Measurements from ENCODE around the gene UBAC1.
A peak's percentile ranks its signal among the peaks of the same experiment; 100 is the strongest.

The UBAC1 gene

GRCh38 chr9:135961277-135961715, at the start of gene UBAC1:
UBAC1 (minus strand) TSS chr9:135961373; CDS start chr9:135961162, 211 bp downstream.
- ATAC-seq (peak; percentile 96), DNase-seq (peak; percentile 97)

GRCh38 chr9:136010615-136011361, 49.6 kb upstream of the UBAC1 start:
- DNase-seq (no peak), ATAC-seq (no peak)

GRCh38 chr9:136010176-136010575, 49.0 kb upstream of the UBAC1 start:
- ATAC-seq: no peak
- no peak for DNase-seq

GRCh38 chr9:136009516-136009915, 48.3 kb upstream of the UBAC1 start:
- DNase-seq: no peak
- no peak for ATAC-seq

GRCh38 chr9:136008693-136008997, 47.5 kb upstream of the UBAC1 start:
- no peak for ATAC-seq
- no peak for DNase-seq

- ATAC-seq: no peak
- DNase-seq: no peak
These were observed 46.9 kb upstream of the UBAC1 start for GRCh38 chr9:136007934-136008692.

- ATAC-seq (no peak), DNase-seq (no peak)
These were observed 46.2 kb upstream of the UBAC1 start for GRCh38 chr9:136007276-136007933.

GRCh38 chr9:136006169-136006568, 45.0 kb upstream of the UBAC1 start:
- DNase-seq: no peak
- ATAC-seq: no peak

- no peak for DNase-seq
These were observed 43.5 kb upstream of the UBAC1 start for GRCh38 chr9:136004712-136005111.

GRCh38 chr9:136004219-136004618, 43.0 kb upstream of the UBAC1 start:
- ATAC-seq (no peak), DNase-seq (no peak)

More at GRCh38 chr9:136004712-136005111, 43.5 kb upstream of the UBAC1 start:
- no peak for ATAC-seq

GRCh38 chr9:136003411-136004218, 42.4 kb upstream of the UBAC1 start:
- DNase-seq (no peak), ATAC-seq (no peak)

- DNase-seq: no peak
- no peak for ATAC-seq
These were observed 41.7 kb upstream of the UBAC1 start for GRCh38 chr9:136002881-136003280.

GRCh38 chr9:136002215-136002614, 41.0 kb upstream of the UBAC1 start:
- ATAC-seq (no peak), DNase-seq (no peak)

- DNase-seq: no peak
- ATAC-seq: no peak
These were observed 40.1 kb upstream of the UBAC1 start for GRCh38 chr9:136001231-136001630.

- no peak for DNase-seq
- no peak for ATAC-seq
These were observed 37.4 kb upstream of the UBAC1 start for GRCh38 chr9:135998410-135999071.

GRCh38 chr9:135998016-135998380, 36.8 kb upstream of the UBAC1 start:
- no peak for DNase-seq
- ATAC-seq: no peak

- DNase-seq (no peak), ATAC-seq (no peak)
These were observed 36.2 kb upstream of the UBAC1 start for GRCh38 chr9:135997090-135998015.

- no peak for ATAC-seq
- no peak for DNase-seq
These were observed 34.6 kb upstream of the UBAC1 start for GRCh38 chr9:135995816-135996215.

GRCh38 chr9:135994501-135995192, 33.5 kb upstream of the UBAC1 start:
- ATAC-seq: no peak
- no peak for DNase-seq

All from stimulated activated naive CD8-positive, alpha-beta T cell treated with anti-CD3 and anti-CD28 coated beads, Interleukin-15, Interleukin-2, amounts not matched to agents 100 U/mL and 50 U/mL, for 24 hours (primary cell).